ENCODE results near the gene TMEM218. TPM values are rescaled to one million over a fixed set of nuclear protein-coding genes. Genes with fewer than 3 reads are reported as not detected.

The TMEM218 gene
- total RNA-seq, 1 donor from 2014 or later = 8.2 TPM

DNA sequence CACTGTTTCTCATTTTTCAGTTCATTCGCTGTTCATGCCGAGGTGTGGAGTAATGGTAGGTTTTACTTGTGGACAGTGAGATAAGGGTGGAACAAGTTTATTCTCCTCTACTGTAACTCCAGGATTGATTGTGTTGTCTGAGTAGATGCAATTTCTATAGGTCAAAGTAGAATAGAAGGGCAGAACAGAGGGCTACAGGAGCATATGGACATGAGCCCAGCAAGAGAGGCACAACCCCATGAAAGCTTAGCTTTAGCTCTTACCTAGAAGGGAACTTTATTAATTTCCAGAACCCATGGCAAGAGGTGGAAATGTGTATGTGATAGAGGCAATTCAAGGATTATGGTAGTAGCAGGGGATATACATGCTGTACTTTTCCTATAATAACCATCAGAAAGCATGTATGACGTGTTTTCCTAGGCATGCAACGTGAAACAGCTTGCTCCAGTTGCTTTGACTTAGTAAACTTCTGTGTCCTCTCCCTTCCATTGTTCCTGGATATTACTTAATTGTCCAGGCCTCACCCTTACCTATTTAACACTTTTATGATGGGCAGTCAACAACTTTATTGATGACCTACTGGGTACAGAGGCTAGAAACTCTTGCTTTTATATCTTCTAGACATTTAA is 62.1 kb downstream of the TMEM218 start:
- no peak for DNase-seq (ENCODE audit: low read depth)
- no peak overlapping the region for H3K4me3 ChIP-seq (ENCODE audit: low read depth, low read length)
- TF ChIP-seq, protein P1, sequence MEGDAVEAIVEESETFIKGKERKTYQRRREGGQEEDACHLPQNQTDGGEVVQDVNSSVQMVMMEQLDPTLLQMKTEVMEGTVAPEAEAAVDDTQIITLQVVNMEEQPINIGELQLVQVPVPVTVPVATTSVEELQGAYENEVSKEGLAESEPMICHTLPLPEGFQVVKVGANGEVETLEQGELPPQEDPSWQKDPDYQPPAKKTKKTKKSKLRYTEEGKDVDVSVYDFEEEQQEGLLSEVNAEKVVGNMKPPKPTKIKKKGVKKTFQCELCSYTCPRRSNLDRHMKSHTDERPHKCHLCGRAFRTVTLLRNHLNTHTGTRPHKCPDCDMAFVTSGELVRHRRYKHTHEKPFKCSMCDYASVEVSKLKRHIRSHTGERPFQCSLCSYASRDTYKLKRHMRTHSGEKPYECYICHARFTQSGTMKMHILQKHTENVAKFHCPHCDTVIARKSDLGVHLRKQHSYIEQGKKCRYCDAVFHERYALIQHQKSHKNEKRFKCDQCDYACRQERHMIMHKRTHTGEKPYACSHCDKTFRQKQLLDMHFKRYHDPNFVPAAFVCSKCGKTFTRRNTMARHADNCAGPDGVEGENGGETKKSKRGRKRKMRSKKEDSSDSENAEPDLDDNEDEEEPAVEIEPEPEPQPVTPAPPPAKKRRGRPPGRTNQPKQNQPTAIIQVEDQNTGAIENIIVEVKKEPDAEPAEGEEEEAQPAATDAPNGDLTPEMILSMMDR (conservative IDR thresholded peaks at IDR 0.05; ENCODE audit: low read depth, low read length) = no peak

Other genes starting within 250 kb of the TMEM218 start
- gene ROBO3, start 246.2 kb downstream of the TMEM218 start, total RNA-seq = 18.9 and 30.6 TPM in 2 replicates
- 1.4 and 1.9 TPM in 2 replicates for gene ROBO4, start 213.8 kb downstream of the TMEM218 start, total RNA-seq
- not detected in 2 replicates for gene HEPN1, start 192.4 kb downstream of the TMEM218 start, total RNA-seq
- under 0.01 TPM in 1 of 2 replicates, not detected in the other for gene HEPACAM, start 175.6 kb downstream of the TMEM218 start, total RNA-seq
- 3.3 and 3.4 TPM in 2 replicates for gene CCDC15, start 157.4 kb downstream of the TMEM218 start, total RNA-seq
- 2.0 and 2.7 TPM in 2 replicates for gene SLC37A2, start 48.3 kb downstream of the TMEM218 start, total RNA-seq
- 0.14 TPM in 1 of 2 replicates, not detected in the other for gene PKNOX2, start 53.1 kb upstream of the TMEM218 start, total RNA-seq

All from epithelial cell of proximal tubule (primary cell).